Endothelial cell of umbilical vein (primary cell): ENCODE measurements around the gene NHSL2. TPM values are rescaled to one million over a fixed set of nuclear protein-coding genes. Genes with fewer than 3 reads are reported as not detected.

Source experiments
- BruUV-seq: library from RNA; stranded (reverse); fragments of 400-500 nt; replicated peaks from 2 replicates; lab custom pipeline; 2021; lab: Mats Ljungman, UMichigan
- CTCF ChIA-PET: fragments of 300-600, 350-600 bp; sonication (Branson Sonifier 250); formaldehyde crosslinking; loops from one replicate; lab custom pipeline; 2021; ENCODE audit warnings: antibody characterized with exemption, inconsistent platforms; lab: Charles Lee
- POLR2A ChIA-PET: fragments of 300-600, 350-600 bp; sonication (Branson Sonifier 250); formaldehyde crosslinking; loops from one replicate; lab custom pipeline; 2021; ENCODE audit warnings: antibody characterized with exemption, inconsistent platforms; lab: Charles Lee
- DNase-seq: peaks from one replicate; pipeline ENCODE4 v3.0.0-alpha.2; 2011; ENCODE audit warnings: low read depth, low spot score
- FAIRE-seq: peaks from 2 replicates; lab custom pipeline; 2011; peaks lifted over from hg19 to GRCh38; lab: Jason Lieb, UNC
- H2AFZ ChIP-seq: 2 replicates; pipeline ENCODE4 v1.6.0; 2012; ENCODE audit warnings: low read depth, low read length, control low read depth, inconsistent platforms
- H3K27ac ChIP-seq: 2 replicates; pipeline ENCODE4 v1.5.1; 2011; ENCODE audit warnings: low read depth, mild to moderate bottlenecking, control low read depth, low read length, moderate library complexity; ENCODE audit not compliant: insufficient read depth
- H3K27me3 ChIP-seq, 2 experiments: 2 replicates each; pipeline versions ENCODE4 v1.6.0 to v1.6.1; 2011; ENCODE audit warnings: low read length in 2 of 2, mixed read lengths in 1 of 2; ENCODE audit not compliant: control insufficient read depth in 2 of 2, insufficient read depth in 2 of 2
- H3K36me3 ChIP-seq, 2 experiments: 2 replicates in 1 of 2; 3 replicates in 1 of 2; pipeline ENCODE4 v1.5.1; 2011; ENCODE audit warnings: low read length in 2 of 2, mild to moderate bottlenecking in 1 of 2, moderate library complexity in 1 of 2; ENCODE audit not compliant: control insufficient read depth in 2 of 2, insufficient read depth in 2 of 2; ENCODE audit errors: extremely low read depth in 1 of 2
- H3K4me1 ChIP-seq: 3 replicates; pipeline ENCODE4 v1.5.1; 2011; ENCODE audit warnings: mild to moderate bottlenecking, low read length; ENCODE audit not compliant: control insufficient read depth, insufficient read depth; ENCODE audit errors: extremely low read depth
- H3K4me2 ChIP-seq: 2 replicates; pipeline ENCODE4 v1.6.1; 2011; ENCODE audit warnings: low read length, control low read depth, mixed read lengths; ENCODE audit not compliant: insufficient read depth
- H3K4me3 ChIP-seq, 3 experiments: fragments of 200-600 bp in 1 of 3; sonication (generic), shearing (Covaris generic) in 1 of 3; replicated peaks in 1 of 3; 2 replicates each; pipeline ENCODE4 v1.5.1; 2011 to 2016; ENCODE audit warnings: control low read depth in 3 of 3, low read length in 3 of 3, mild to moderate bottlenecking in 2 of 3, inconsistent platforms in 1 of 3, low read depth in 1 of 3, moderate library complexity in 1 of 3; ENCODE audit not compliant: insufficient read depth in 1 of 3
- H3K79me2 ChIP-seq: 2 replicates; pipeline ENCODE4 v1.6.0; 2012; ENCODE audit warnings: low read length, inconsistent platforms; ENCODE audit not compliant: control insufficient read depth, insufficient read depth
- H3K9ac ChIP-seq: replicated peaks from 2 replicates; pipeline ENCODE3; 2011; ENCODE audit warnings: low read length, control low read depth; ENCODE audit not compliant: insufficient read depth; ENCODE audit errors: extremely low read depth
- H3K9me1 ChIP-seq: replicated peaks from 3 replicates; pipeline ENCODE4 v1.6.0; 2011; ENCODE audit warnings: mild to moderate bottlenecking, low read length; ENCODE audit not compliant: control insufficient read depth, insufficient read depth; ENCODE audit errors: extremely low read depth
- H3K9me3 ChIP-seq: replicated peaks from 2 replicates; pipeline ENCODE4 v1.5.1; 2012; ENCODE audit warnings: low read length, inconsistent platforms; ENCODE audit not compliant: control insufficient read depth, insufficient read depth
- H4K20me1 ChIP-seq: replicated peaks from 2 replicates; pipeline ENCODE3; 2011; ENCODE audit warnings: mild to moderate bottlenecking, low read length; ENCODE audit not compliant: control insufficient read depth, insufficient read depth; ENCODE audit errors: extremely low read depth
- EZH2 ChIP-seq: IDR thresholded peaks from 2 replicates; pipeline ENCODE4 v1.6.1; 2012; ENCODE audit warnings: borderline replicate concordance, low read depth, mild to moderate bottlenecking, moderate library complexity, low read length, inconsistent platforms; ENCODE audit not compliant: severe bottlenecking
- FOS ChIP-seq: IDR thresholded peaks from 2 replicates; pipeline ENCODE4 v1.6.1; 2011; ENCODE audit warnings: mild to moderate bottlenecking, low read length, moderate library complexity, borderline replicate concordance; ENCODE audit not compliant: insufficient read depth
- GATA2 ChIP-seq: IDR thresholded peaks from 2 replicates; pipeline ENCODE4 v1.7.0; 2011; ENCODE audit warnings: low read depth, mild to moderate bottlenecking, moderate library complexity, mixed read lengths, low read length; ENCODE audit not compliant: insufficient read length, insufficient read depth
- JUN ChIP-seq: IDR thresholded peaks from 2 replicates; pipeline ENCODE4 v1.6.1; 2011; ENCODE audit warnings: borderline replicate concordance, low read depth; ENCODE audit not compliant: insufficient read length, insufficient read depth
- MAX ChIP-seq: IDR thresholded peaks from 2 replicates; pipeline ENCODE4 v1.6.1; 2011; ENCODE audit not compliant: insufficient read depth, insufficient read length
- MYC ChIP-seq: IDR thresholded peaks from one replicate; pipeline ENCODE4 v1.6.1; 2011; ENCODE audit warnings: mild to moderate bottlenecking, low read depth, low read length
- POLR2A ChIP-seq: IDR thresholded peaks from 2 replicates; pipeline ENCODE4 v1.6.1; 2012; ENCODE audit warnings: low read depth, mild to moderate bottlenecking, control low read depth, low read length
- POLR2AphosphoS5 ChIP-seq: IDR thresholded peaks from 2 replicates; pipeline ENCODE4 v1.6.1; 2012; ENCODE audit warnings: low read depth, mild to moderate bottlenecking, control low read depth, low read length, moderate library complexity; ENCODE audit not compliant: insufficient read depth
- dilution Hi-C: fragments of 300-500 bp; cut with MboI; formaldehyde crosslinking; loops from one replicate; pipeline ENCODE4 v1.15.0; 2019; ENCODE audit warnings: low sequenced_read_pairs; ENCODE audit not compliant: extremely low pct_ligation_motif_present
- intact Hi-C: fragments of 100-400 bp; cut with micrococcal nuclease; formaldehyde crosslinking; loops from one replicate; pipeline ENCODE4 v1.10.0; 2022
- polyA plus RNA-seq, 4 experiments: library from polyadenylated mRNA; depleted of rRNA in 3 of 4; stranded (reverse) in 3 of 4; unstranded in 1 of 4; fragments of >200 nt; gene quantifications; 2 replicates each; pipeline versions ENCODE4 v1.2.1 to v1.2.3, GENCODE V29; 2011 to 2012; ENCODE audit warnings: missing spikeins in 1 of 4
- total RNA-seq: library from RNA; stranded (reverse); gene quantifications from 2 replicates; pipeline ENCODE4 v1.2.3, GENCODE V29; 2021
- TF ChIP-seq, protein P1 (sequence below), 2 donors: IDR thresholded peaks; 1 replicate in 1 of 2; 2 replicates in 1 of 2; pipeline ENCODE4 v1.5.1; 2011; ENCODE audit warnings: low read length in 2 of 2, mild to moderate bottlenecking in 2 of 2, moderate library complexity in 2 of 2, control low read depth in 1 of 2, inconsistent platforms in 1 of 2, low read depth in 1 of 2; ENCODE audit not compliant: insufficient read depth in 1 of 2; ENCODE audit errors: extremely low read depth in 1 of 2

The NHSL2 gene
- total and polyA plus RNA-seq, 2 donors (not counting 3 experiments of a cell fraction or from before 2014, with no cell fraction given) = 23.5 to 49.9 TPM

- DNase-seq (no peak), FAIRE-seq (peak; percentile 35)
- Histone ChIP-seq H3K4me2 (no peak overlapping the region), H4K20me1 (no peaks in the 10 kb centered on the region), H3K9me1 (no peaks in the 10 kb centered on the region), H3K9me3 (no peaks in the 10 kb centered on the region), H3K27me3 (no peaks in the 10 kb centered on the region), H3K36me3 (no peaks in the 10 kb centered on the region), H3K27ac (no peak overlapping the region), H3K4me3 (no peak overlapping the region), H3K9ac (no peak overlapping the region), H2AFZ (no peak overlapping the region), H3K4me1 (no peaks in the 10 kb centered on the region), H3K79me2 (peaks cover 19% of the 10 kb centered on the region)
- TF ChIP-seq, protein P1, sequence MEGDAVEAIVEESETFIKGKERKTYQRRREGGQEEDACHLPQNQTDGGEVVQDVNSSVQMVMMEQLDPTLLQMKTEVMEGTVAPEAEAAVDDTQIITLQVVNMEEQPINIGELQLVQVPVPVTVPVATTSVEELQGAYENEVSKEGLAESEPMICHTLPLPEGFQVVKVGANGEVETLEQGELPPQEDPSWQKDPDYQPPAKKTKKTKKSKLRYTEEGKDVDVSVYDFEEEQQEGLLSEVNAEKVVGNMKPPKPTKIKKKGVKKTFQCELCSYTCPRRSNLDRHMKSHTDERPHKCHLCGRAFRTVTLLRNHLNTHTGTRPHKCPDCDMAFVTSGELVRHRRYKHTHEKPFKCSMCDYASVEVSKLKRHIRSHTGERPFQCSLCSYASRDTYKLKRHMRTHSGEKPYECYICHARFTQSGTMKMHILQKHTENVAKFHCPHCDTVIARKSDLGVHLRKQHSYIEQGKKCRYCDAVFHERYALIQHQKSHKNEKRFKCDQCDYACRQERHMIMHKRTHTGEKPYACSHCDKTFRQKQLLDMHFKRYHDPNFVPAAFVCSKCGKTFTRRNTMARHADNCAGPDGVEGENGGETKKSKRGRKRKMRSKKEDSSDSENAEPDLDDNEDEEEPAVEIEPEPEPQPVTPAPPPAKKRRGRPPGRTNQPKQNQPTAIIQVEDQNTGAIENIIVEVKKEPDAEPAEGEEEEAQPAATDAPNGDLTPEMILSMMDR (IDR thresholded peaks at IDR 0.05; ENCODE audit: extremely low read depth in 1 of 2, insufficient read depth in 1 of 2, low read depth in 1 of 2, low read length in 2 of 2) = no peak
- no peak for TF ChIP-seq EZH2
- TF ChIP-seq MYC = no peak
- no peak for TF ChIP-seq MAX
- TF ChIP-seq FOS = no peak
- TF ChIP-seq POLR2A = no peak
- no peak for TF ChIP-seq JUN
- no peak for TF ChIP-seq GATA2
- no peak for TF ChIP-seq POLR2AphosphoS5
- ChIA-PET POLR2A (no interaction called here), CTCF (interaction anchor here (1.2 kb wide), 1 partner anchor 90 kb away, joined by 3 read pairs; no protein-coding TSS in a partner anchor)
- BruUV-seq = no TSS peak
- dilution Hi-C loops = no loop called here
- intact Hi-C loops = no loop called here
Observed at GRCh38 chrX:72107841-72108595, 197.4 kb downstream of the NHSL2 start.
